Measurements from ENCODE around the gene CDH4.

DNA sequence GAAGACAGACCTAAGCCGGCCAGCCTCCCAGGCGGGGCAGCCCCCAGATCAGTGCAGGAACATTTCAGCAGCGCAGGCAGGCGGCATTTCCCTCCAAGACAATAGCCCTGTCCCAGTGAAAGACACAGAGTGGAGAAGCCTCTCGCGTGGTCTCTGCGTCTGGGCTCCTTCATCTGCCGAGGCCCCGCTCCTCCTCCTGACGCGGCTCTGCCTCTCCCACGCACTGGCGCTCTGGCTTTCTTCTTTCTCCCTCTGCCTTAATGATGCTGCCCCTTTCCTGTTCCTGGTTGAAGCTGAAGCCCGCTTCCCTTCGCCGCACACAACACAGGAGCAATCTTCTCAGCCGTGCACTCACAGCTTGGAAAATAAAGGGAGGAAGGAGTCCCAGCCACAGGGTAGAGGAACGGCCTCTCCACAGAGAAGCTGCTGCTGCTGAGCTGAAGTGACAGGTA, 347.5 kb downstream of the CDH4 start:
- TF ChIP-seq, protein P1, sequence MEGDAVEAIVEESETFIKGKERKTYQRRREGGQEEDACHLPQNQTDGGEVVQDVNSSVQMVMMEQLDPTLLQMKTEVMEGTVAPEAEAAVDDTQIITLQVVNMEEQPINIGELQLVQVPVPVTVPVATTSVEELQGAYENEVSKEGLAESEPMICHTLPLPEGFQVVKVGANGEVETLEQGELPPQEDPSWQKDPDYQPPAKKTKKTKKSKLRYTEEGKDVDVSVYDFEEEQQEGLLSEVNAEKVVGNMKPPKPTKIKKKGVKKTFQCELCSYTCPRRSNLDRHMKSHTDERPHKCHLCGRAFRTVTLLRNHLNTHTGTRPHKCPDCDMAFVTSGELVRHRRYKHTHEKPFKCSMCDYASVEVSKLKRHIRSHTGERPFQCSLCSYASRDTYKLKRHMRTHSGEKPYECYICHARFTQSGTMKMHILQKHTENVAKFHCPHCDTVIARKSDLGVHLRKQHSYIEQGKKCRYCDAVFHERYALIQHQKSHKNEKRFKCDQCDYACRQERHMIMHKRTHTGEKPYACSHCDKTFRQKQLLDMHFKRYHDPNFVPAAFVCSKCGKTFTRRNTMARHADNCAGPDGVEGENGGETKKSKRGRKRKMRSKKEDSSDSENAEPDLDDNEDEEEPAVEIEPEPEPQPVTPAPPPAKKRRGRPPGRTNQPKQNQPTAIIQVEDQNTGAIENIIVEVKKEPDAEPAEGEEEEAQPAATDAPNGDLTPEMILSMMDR (IDR thresholded peaks at IDR 0.05): no peak
- TF ChIP-seq, protein P2, sequence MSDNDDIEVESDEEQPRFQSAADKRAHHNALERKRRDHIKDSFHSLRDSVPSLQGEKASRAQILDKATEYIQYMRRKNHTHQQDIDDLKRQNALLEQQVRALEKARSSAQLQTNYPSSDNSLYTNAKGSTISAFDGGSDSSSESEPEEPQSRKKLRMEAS (CRISPR knock-in tag; IDR thresholded peaks at IDR 0.05): no peak
- TF ChIP-seq RELA (CRISPR knock-in tag; IDR thresholded peaks at IDR 0.05; ENCODE audit: borderline replicate concordance): no peak
- TF ChIP-seq, protein P3, sequence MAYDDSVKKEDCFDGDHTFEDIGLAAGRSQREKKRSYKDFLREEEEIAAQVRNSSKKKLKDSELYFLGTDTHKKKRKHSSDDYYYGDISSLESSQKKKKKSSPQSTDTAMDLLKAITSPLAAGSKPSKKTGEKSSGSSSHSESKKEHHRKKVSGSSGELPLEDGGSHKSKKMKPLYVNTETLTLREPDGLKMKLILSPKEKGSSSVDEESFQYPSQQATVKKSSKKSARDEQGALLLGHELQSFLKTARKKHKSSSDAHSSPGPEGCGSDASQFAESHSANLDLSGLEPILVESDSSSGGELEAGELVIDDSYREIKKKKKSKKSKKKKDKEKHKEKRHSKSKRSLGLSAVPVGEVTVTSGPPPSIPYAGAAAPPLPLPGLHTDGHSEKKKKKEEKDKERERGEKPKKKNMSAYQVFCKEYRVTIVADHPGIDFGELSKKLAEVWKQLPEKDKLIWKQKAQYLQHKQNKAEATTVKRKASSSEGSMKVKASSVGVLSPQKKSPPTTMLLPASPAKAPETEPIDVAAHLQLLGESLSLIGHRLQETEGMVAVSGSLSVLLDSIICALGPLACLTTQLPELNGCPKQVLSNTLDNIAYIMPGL (CRISPR knock-in tag; IDR thresholded peaks at IDR 0.05): no peak
- TF ChIP-seq FOXJ3 (CRISPR knock-in tag; IDR thresholded peaks at IDR 0.05; ENCODE audit: borderline replicate concordance): no peak
- TF ChIP-seq, protein P4, sequence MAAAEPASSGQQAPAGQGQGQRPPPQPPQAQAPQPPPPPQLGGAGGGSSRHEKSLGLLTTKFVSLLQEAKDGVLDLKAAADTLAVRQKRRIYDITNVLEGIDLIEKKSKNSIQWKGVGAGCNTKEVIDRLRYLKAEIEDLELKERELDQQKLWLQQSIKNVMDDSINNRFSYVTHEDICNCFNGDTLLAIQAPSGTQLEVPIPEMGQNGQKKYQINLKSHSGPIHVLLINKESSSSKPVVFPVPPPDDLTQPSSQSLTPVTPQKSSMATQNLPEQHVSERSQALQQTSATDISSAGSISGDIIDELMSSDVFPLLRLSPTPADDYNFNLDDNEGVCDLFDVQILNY (CRISPR knock-in tag; IDR thresholded peaks at IDR 0.05): no peak
- TF ChIP-seq ZNF219 (CRISPR knock-in tag; IDR thresholded peaks at IDR 0.05; ENCODE audit: borderline replicate concordance): no peak
- TF ChIP-seq, protein P5, sequence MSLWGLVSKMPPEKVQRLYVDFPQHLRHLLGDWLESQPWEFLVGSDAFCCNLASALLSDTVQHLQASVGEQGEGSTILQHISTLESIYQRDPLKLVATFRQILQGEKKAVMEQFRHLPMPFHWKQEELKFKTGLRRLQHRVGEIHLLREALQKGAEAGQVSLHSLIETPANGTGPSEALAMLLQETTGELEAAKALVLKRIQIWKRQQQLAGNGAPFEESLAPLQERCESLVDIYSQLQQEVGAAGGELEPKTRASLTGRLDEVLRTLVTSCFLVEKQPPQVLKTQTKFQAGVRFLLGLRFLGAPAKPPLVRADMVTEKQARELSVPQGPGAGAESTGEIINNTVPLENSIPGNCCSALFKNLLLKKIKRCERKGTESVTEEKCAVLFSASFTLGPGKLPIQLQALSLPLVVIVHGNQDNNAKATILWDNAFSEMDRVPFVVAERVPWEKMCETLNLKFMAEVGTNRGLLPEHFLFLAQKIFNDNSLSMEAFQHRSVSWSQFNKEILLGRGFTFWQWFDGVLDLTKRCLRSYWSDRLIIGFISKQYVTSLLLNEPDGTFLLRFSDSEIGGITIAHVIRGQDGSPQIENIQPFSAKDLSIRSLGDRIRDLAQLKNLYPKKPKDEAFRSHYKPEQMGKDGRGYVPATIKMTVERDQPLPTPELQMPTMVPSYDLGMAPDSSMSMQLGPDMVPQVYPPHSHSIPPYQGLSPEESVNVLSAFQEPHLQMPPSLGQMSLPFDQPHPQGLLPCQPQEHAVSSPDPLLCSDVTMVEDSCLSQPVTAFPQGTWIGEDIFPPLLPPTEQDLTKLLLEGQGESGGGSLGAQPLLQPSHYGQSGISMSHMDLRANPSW (CRISPR knock-in tag; conservative IDR thresholded peaks at IDR 0.05; ENCODE audit: low read depth): no peak
